ENCODE data around the gene ROBO2.

Gene ROBO2

GRCh38 chr3:77189684-77190083 is 149.8 kb downstream of the ROBO2 start:
- no peak for DNase-seq (ENCODE audit: low read depth in 2 of 2, low spot score in 1 of 2)

GRCh38 chr3:77190374-77190773 is 150.5 kb downstream of the ROBO2 start:
- DNase-seq (ENCODE audit: low read depth in 2 of 2, low spot score in 1 of 2) = no peak

GRCh38 chr3:77191014-77191413 is 151.1 kb downstream of the ROBO2 start:
- DNase-seq (ENCODE audit: low read depth in 2 of 2, low spot score in 1 of 2) = no peak

GRCh38 chr3:77191640-77192039 is 151.7 kb downstream of the ROBO2 start:
- no peak for DNase-seq (ENCODE audit: low read depth in 2 of 2, low spot score in 1 of 2)

- no peak for DNase-seq (ENCODE audit: low read depth in 2 of 2, low spot score in 1 of 2)
Measured at GRCh38 chr3:77195766-77196545, 156.1 kb downstream of the ROBO2 start.

GRCh38 chr3:77197408-77197807 is 157.5 kb downstream of the ROBO2 start:
- no peak for DNase-seq (ENCODE audit: low read depth in 2 of 2, low spot score in 1 of 2)

GRCh38 chr3:77203851-77204250 is 164.0 kb downstream of the ROBO2 start:
- DNase-seq (ENCODE audit: low read depth in 2 of 2, low spot score in 1 of 2) = no peak

GRCh38 chr3:77204788-77205187 is 164.9 kb downstream of the ROBO2 start:
- no peak for DNase-seq (ENCODE audit: low read depth in 2 of 2, low spot score in 1 of 2)

- DNase-seq (ENCODE audit: low read depth in 2 of 2, low spot score in 1 of 2) = no peak
Measured at GRCh38 chr3:77207753-77208152, 167.9 kb downstream of the ROBO2 start.

- DNase-seq (ENCODE audit: low read depth in 2 of 2, low spot score in 1 of 2) = no peak
Measured at GRCh38 chr3:77222701-77223100, 182.8 kb downstream of the ROBO2 start.

- no peak for DNase-seq (ENCODE audit: low read depth in 2 of 2, low spot score in 1 of 2)
Measured at GRCh38 chr3:77227567-77227966, 187.7 kb downstream of the ROBO2 start.

GRCh38 chr3:77232557-77232956 is 192.7 kb downstream of the ROBO2 start:
- DNase-seq (ENCODE audit: low read depth in 2 of 2, low spot score in 1 of 2) = no peak

GRCh38 chr3:77234004-77234403 is 194.1 kb downstream of the ROBO2 start:
- no peak for DNase-seq (ENCODE audit: low read depth in 2 of 2, low spot score in 1 of 2)

GRCh38 chr3:77236118-77236517 is 196.2 kb downstream of the ROBO2 start:
- no peak for DNase-seq (ENCODE audit: low read depth in 2 of 2, low spot score in 1 of 2)

GRCh38 chr3:77240072-77240650 is 200.3 kb downstream of the ROBO2 start:
- no peak for DNase-seq (ENCODE audit: low read depth in 2 of 2, low spot score in 1 of 2)

GRCh38 chr3:77242371-77242770 is 202.5 kb downstream of the ROBO2 start:
- DNase-seq (ENCODE audit: low read depth in 2 of 2, low spot score in 1 of 2) = no peak

- DNase-seq (ENCODE audit: low read depth in 2 of 2, low spot score in 1 of 2) = no peak
Measured at GRCh38 chr3:77244981-77245380, 205.1 kb downstream of the ROBO2 start.

- DNase-seq (ENCODE audit: low read depth in 2 of 2, low spot score in 1 of 2) = no peak
Measured at GRCh38 chr3:77247061-77247460, 207.2 kb downstream of the ROBO2 start.

- DNase-seq (ENCODE audit: low read depth in 2 of 2, low spot score in 1 of 2) = no peak
Measured at GRCh38 chr3:77247817-77248216, 207.9 kb downstream of the ROBO2 start.

- no peak for DNase-seq (ENCODE audit: low read depth in 2 of 2, low spot score in 1 of 2)
Measured at GRCh38 chr3:77248420-77248819, 208.5 kb downstream of the ROBO2 start.

- no peak for DNase-seq (ENCODE audit: low read depth in 2 of 2, low spot score in 1 of 2)
Measured at GRCh38 chr3:77251136-77251535, 211.2 kb downstream of the ROBO2 start.

GRCh38 chr3:77254967-77255831 is 215.3 kb downstream of the ROBO2 start:
- DNase-seq (ENCODE audit: low read depth in 2 of 2, low spot score in 1 of 2) = no peak

All from stimulated activated CD8-positive, alpha-beta memory T cell treated with anti-CD3 and anti-CD28 coated beads, Interleukin-4, amount 100 ng/mL, for 1 hour (primary cell).